GM19463 (cell line): ENCODE results near the gene E2F2.
A peak's percentile ranks its signal among the peaks of the same experiment; 100 is the strongest.
"Not testable (repeated sequence)": the region's sequence is repeated elsewhere in the genome, so short reads cannot be mapped to it uniquely, and the experiment has no call there.

ENCODE experiments used
- ATAC-seq: cut with Tn5 transposase; IDR thresholded peaks from one replicate; pipeline ENCODE4 v1.9.1; 2021; ENCODE audit warnings: mild to moderate bottlenecking, moderate library complexity; ENCODE audit not compliant: unreplicated experiment

The E2F2 gene

DNA sequence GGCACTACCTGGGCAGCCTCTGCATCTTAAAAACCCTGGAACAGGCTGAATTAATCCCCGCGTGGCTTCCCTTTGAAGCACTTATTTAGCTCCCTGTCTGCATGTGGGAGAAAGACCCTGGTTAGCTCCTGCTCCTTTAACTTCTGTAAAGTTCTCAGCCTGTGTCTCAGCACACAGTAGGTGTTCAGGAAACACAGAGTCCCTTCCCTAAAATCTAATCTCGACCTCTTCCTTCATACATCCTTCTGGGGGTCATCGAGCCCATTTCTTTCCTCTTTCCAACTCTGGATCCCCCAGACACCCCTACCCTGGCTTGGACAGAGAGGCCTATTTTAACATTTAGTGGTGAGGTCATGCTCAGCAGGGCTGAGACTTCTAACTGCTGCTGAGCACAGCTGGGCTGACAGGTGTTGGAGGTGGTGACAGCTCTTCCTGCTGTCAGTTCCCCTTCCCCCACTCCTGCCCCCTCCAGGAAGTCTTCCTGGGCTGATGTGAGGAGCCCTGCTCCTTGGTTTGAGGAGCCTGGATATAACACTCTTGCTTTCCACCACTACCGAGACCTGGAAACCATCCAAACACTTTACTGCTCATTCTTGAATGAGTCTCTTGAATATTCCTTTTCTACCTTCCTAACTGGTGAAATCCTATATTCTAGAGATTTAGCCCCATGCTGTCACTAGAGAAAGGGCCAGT lies 5.3 kb downstream of the E2F2 start:
- no peak for ATAC-seq

DNA sequence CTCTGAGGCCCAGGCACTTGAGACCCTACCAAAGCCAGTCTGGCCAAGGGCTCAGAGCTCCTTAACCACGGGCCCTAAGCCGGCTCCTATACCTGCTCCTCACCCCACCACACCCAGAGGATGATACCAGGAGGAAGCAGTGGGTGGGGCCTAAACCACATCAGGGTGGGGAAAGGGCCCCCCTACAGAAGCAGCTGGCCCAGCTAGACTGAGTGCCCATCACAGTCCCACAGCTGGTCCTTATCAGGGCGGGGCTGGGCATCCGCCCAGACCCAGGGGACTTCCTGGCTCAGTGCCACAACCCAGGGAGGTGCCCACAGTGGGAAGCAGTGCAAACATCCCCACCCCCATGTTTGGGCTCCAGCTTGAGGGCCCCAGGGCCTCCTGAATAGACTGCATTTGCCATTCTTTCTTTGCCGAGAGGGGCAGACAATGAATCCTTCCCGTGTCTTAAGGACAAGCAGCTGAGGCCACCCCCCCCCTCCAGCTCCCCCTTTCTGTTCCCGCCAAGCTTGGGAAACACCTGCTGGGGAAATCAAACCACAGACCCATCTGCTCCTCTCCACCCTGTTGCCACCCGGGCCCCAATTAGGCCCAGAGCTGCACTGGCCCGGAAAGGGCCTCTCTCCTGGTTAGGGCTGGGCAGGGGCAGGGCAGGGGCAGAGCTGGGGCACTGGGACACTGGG lies 6.2 kb downstream of the E2F2 start:
- peak; percentile 30 for ATAC-seq

DNA sequence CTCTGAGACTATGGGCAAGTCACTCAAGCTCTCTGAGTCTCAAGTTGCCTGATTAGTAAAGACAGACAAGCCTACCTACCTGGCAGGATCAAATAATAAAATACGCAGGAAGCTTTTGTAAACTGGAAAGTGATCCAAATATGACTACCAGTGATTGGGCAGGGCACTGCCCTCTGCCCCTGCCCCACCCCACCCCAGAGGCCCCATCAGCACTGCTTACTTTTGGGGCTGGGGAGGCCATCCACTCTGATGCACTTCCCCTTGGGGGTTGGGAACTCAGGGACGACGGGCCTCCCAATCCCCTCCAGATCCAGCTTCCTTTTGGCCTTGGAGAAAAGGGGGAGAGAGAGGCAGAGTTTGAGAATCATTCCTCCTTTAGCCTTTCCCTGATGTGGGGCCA lies 6.9 kb downstream of the E2F2 start:
- ATAC-seq: no peak

DNA sequence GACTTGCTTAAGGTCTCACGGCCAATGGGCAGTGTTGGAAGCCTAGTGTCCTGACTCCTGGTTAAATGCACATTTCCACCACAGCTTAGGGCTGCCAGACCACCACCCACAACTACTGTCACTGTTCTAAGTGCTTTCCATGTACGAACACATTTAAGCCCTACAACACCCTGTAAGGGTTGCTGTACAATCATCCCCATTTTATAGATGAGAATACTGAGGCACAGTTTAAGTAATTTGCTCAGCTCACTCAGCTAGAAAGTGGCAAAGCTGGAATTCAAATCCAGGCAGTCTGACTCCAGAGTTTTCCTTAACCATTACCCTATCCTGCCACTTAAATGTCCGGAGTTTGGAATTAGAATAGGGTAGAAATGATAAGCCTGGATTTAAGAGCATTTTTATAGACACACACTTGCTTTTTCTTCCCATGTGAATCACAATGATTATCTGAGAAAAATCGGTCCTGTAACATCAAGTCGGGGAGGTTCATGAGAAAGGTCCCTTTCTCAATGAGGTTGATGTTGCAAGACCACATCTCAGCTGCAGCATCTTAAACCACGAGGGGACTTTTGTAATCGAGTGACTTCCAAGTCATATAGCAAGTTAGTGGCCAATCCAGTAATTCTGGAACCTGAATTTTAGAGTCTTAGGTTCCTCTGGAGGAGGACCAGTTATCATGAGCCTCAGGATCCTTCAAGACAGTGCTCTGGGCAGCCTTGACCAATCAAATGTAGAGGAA lies 8.6 kb downstream of the E2F2 start:
- ATAC-seq: no peak

DNA sequence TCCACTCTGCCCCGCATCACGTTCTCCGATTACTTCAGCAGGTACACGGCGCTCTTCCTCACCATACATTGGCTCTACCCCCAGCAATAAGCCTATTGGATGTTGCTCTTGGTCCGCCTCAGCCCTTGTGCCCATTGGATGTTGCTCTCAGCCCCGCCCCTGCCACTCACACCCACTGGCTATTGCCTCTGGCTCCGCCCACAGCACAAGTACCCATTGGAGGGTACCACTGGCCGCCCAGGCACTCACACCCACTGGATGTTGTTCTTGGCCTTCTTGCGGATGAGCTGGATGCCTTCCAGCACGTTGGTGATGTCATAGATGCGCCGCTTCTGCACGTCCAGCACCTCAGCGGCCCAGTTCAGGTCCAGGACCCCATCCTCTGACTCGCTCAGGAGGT lies 9.4 kb downstream of the E2F2 start:
- ATAC-seq: no peak

DNA sequence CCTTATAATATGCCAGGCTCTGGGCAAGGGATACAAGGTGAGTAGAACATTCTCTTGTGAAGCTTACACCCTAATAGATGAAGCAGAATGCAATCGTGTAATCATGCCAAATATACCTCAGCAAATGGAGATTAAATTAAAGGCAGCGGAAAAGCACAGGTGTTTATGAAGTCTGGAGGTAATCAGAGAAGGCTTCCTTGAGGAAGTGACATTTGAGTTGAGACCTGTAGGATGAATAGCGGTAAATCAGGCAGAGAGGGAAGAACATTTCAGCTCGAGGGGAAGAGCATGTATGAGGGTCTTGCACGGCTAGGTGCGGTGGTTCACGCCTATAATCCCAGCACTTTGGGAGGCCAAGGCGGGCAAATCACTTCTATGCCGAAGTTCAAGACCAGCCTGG lies 13.5 kb downstream of the E2F2 start:
- ATAC-seq: no peak

DNA sequence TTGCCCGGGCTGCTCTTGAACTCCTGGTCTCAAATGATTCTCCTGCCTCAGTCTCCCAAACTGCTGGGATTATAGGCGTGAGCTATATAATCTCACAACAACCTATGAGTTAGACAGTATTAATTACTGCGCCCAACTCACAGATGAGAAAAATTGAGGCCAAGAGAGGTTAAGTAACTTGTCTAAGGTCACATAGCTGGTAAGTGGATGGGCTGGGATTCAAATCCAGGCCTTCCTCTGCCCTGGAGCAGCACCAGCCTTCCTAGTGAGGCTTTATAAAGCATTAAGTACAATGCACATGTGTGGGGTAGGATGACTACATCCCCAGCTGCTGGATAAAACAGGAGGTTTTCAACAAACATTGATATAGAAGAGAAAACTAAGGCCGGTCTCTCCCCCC lies 15.1 kb downstream of the E2F2 start:
- ATAC-seq: no peak

DNA sequence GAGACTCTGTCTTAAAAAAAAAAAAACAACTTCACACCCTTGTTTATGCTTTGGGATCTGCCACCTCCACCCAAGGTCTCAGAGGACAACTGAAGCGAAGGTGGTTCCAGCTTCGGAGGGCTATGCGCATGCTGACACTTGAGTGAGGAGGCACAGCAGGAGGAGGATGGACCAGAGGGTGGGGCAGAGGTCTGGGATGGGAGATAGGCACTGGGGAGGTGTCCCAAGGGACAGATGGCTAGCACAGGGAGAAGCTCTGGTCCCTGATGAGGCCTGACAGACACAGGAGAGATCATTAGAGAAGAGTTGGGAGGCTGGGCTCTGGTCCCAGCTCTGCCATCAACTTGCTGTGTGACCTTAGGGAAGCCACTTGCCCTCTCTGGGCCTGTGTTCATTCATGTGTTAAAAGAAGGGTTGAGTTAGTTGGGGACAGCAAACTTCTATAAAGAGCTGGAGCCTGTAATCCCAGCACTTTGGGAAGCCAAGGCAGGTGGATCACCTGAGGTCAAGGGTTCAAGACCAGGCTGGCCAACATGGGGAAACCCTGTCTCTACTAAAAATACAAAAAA lies 16.8 kb downstream of the E2F2 start:
- no peak for ATAC-seq

DNA sequence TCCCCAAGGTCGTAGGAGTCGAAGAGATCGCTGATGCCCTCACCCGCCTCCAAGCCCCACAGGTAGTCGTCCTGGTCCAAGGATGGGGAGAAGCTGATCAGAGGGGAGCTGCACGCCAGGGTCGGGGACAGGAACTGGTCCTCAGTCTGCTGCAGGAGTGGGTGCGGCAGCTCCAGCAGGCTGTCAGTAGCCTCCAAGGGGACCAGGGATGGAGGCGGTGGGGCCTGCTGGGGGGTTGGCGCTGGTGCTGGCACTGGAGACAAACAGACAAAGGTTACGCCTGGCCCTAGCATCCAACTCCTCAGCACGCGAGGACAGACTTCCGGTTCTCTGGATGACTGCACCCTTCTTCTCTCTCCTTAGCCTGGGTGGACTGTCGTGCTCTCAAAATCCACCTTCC lies 21.1 kb downstream of the E2F2 start:
- ATAC-seq: no peak

DNA sequence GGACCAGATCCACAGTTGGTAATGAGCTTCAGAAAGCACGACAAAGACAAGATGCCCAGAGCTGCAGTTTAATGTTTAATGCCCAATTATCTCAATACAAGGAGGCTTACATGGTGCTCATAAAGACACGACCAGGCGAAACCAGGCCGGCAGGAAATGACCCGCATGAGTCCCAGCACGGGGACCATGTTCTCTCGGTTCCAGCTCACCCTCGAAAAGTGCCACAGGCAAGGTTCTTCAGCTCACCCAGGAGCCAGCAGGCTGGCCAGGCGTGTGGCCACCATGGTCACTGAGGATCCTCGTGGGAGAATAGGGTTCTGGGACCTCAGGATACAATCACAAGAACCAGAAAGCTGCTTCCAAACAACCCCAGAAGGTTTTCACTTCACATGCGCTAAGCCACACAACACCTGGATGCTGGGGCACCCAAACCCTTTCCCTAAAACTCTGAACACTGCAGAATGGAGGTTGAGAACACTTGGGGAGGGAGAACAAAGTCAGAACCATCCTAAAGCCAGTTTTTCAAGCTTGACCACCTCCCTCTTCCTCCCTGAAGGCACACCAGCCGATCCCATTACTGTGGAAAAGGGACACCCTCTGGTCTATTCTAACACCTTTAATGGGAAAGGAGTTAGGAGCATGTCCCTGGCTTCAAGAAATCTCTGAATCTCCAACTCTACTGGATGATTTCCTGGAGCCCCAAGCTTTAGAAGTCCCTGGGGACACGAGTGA lies 24.5 kb downstream of the E2F2 start:
- ATAC-seq: no peak

DNA sequence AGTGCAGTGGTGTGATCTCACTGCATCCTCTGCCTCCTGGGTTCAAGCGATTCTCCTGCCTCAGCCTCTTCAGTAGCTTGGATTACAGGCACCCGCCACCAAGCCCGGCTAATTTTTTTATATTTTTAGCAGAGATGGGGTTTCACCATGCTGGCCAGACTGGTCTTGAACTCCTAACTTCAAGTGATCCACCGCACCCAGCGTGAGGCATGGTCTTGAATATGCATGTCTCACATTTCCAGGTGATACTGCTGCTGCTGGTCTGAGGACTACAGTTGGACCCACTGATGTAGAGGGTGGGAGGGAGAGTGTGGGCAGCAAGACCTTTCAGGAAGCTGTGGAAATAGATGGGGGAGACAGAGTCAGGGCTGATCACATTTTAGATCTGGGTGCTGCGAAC lies 25.2 kb downstream of the E2F2 start:
- ATAC-seq: no peak

DNA sequence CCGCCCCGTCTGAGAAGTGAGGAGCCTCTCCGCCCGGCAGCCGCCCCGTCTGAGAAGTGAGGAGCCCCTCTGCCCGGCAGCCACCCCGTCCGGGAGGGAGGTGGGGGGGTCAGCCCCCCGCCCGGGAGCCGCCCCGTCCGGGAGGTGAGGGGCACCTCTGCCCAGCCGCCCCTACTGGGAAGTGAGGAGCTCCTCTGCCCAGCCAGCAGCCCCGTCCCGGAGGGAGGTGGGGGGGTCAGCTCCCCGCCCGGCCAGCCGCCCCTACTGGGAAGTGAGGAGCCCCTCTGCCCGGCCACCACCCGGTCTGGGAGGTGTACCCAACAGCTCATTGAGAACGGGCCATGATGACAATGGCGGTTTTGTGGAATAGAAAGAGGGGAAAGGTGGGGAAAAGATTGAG lies 26.9 kb downstream of the E2F2 start:
- ATAC-seq: not testable (repeated sequence)

DNA sequence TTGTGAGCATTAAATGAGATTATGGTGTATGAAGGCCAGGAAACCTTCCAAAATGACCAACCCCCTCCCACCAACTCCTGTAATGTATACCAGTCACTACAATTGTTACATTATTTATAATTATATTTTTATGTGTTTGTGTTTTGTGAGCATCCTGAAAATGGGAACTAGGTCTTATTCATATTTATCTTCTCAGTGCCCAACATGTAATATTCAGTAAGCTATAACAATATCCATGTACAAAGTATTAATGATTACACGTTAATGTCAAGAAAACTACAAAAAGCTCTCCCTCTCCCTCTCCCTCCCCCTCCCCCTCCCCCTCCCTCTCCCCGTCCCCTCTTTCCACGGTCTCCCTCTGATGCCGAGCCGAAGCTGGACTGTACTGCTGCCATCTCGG lies 28.1 kb downstream of the E2F2 start:
- ATAC-seq: no peak

DNA sequence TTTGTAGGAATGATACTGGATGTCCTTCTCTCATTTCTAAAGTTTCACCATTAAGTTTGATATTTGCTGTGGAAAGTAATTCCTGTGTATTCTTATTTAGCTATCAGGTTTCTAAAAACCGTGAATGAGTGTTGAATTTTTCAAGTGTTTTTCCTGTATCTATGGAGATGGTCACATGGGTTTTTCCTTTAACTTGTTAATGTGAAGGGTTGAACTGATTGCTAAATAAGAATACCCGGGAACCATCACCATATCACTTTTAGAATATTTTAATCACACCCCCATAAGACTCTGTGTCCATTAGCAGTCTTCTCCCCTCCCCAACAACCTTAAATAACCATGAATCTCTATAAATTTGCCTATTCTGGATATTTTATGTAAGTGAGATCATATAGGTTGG lies 30.6 kb downstream of the E2F2 start:
- ATAC-seq: no peak

DNA sequence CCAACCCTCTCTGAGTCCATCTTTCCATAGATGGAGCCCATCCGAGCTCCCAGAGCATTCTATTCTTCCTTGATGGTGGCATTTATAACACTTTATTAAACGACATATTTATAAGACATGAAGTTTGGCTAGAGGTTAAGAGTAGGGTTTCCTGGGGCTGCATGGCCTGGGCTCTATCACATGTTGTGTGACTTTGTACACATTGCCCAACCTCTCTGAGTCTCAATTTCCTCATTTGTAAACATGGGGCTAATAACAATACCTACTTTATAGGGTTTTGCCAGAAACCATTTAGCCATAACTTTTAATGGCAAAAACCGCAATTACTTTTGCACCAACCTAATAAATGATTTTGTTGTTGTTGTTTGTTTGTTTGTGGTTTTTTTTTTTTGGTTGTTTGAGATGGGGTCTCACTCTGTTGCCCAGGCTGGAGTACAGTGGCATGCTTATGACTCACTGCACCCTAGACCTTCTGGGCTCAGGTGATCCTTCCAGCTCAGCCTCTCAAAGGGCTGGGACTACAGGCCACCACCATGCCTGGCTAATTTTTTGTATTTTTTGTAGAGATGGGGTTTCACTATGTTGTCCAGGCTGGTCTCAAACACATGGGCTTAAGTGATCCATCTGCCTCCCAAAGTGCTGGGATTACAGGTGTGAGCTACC lies 33.1 kb downstream of the E2F2 start:
- no peak for ATAC-seq

DNA sequence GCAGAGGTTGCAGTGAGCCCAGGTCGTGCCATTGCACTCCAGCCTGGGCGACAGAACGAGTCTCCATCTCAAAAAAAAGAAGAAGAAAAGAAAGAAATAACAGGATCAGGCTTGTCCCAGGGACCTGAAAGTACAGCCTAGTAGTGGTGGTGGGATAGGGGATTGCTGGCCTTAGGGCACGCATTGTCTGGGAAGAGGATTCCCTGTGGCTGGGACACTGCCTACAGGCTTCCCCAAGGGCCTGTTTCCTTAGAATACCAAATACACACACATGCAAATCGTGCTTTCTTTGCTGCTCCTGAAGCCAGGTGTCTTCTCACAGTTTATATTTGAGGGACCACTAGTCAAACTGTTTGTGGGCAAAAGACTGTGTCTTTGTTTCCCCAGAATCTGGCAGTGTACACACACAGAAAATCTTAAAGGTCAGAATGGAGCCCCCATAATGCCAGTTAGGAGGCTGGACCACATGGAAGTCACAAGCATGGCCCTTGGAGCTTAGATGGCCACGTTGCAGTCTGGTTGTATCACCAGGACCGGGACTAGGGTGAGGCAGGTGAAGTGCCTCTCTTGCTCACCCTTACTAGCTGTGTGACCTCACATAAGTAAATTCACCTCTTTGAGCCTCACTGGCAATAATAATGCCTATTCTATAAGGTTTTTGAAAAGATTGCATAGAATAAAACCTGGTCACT lies 34.4 kb downstream of the E2F2 start:
- no peak for ATAC-seq

DNA sequence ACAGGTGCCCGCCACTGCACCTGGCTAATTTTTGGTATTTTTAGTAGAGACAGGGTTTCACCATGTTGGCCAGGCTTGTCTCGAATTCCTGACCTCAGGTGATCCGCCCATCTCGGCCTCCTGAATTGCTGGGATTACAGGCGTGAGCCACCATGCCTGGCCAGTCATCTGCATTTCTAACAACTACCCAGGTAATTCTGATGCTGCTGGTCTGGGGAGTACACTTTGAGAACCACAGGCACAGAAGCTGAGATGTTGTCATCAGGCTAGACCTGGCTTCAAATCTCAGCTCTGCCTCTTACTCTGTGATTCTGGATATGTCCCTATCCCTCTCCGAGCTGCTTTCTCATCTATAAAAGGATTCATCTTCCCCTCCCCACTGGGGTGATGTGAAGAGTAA lies 36.2 kb downstream of the E2F2 start:
- not testable (repeated sequence) for ATAC-seq

DNA sequence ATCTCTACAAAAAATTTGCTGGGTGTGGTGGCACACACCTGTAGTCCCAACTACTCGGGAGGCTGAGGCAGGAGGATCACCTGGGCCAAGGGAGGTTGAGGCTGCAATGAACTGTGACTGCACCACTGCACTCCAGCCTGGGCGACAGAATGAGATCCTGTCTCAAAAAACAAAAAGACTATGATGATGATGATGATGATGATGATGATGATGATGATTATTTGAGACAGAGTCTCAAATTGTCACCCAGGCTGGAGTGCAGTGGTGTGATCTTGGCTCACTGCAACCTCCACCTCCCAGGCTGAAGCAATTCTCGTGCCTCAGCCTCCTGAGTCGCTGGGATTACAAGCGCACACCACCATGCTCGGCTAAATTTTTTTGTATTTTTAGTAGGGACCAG lies 38.3 kb downstream of the E2F2 start:
- ATAC-seq: not testable (repeated sequence)

DNA sequence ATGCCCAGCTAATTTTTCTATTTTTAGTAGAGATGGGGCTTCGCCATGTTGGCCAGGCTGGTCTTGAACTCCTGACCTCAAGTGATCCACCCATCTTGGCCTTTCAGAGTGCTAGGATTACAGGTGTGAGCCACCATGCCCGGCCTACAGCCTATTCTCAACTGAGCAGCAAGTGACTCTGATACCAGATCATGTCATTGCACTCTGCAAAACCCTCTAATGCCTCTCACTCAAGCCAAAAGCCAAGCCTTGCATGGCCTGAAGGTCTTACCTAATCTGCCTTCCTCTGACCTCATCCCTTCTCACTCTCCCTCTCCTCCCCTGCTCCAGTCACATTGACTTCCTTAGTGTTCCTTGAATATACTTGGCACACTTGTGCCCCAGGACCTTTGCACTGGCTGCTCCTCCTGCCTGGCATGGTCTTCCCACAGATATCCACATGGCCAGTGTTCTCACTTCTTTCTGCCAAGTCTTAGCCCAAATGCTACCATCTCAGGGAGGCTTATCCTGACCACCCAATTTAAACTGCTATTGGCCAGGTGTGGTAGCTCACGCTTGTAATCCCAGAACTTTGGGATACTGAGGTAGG lies 38.8 kb downstream of the E2F2 start:
- no peak for ATAC-seq

DNA sequence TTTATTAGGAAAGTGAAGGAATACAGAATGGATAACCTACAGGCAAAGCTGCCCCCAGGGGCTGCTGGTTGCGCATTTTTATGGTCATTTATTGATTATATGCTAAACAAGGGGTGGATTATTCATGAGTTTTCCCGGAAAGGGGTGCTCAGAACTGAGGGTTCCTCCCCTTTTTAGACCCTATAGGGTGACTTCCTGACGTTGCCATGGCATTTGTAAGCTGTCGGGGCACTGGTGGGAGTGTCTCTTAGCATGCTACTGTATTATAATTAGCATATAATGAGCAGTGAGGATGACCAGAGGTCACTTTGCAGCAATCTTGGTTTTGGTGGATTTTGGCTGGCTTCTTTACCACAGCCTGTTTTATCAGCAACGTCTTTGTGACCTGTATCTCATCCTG lies 41.2 kb downstream of the E2F2 start:
- no peak for ATAC-seq
